ENCODE measurements around the gene ELAVL2. TPM values are rescaled to one million over a fixed set of nuclear protein-coding genes. Genes with fewer than 3 reads are reported as not detected.

Gene ELAVL2
- total RNA-seq, 4 donors from 2014 or later, result not detected

DNA sequence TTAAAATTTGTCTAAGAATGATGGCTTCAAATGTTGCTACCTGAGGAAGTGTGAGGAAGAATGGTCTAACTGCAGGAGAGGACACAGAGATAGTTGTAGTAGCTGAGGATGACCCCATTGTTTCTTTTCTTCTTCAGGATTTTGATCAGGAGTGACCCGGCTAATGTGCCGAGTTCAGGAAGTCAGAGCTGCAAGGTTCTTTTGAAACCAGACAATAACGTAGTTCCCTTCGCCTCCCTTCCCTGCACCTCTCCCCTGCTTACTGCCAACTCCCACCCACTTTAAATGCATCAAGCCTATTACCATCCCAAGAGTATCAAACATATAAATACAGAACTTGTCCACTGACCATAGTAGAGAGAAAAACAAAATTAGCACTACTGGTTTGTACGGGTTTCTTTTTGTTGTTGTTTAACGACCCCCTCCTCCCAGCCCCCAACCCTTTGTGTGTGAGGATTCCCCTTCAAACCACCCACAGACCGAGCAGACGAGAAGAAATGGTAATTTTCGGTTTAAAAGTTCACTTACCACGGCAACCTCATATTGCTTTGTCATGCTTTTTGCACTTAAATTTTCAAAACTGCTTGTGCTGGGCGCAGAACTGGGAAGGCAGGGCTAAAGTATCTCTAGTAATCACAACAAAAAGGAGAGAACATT is 23.5 kb upstream of the ELAVL2 start:
- TF ChIP-seq POLR2A (IDR thresholded peaks at IDR 0.05), result no peak
- TF ChIP-seq CTCF (IDR thresholded peaks at IDR 0.05), result no peak
- no peak overlapping the region for H3K4me3 ChIP-seq
- DNase-seq, result no peak
- H3K9me3 ChIP-seq, result no peaks in the 10 kb centered on the region
- H3K27me3 ChIP-seq, result no peaks in the 10 kb centered on the region
- H3K27ac ChIP-seq, result no peak overlapping the region
- no peaks in the 10 kb centered on the region for H3K4me1 ChIP-seq
- no peaks in the 10 kb centered on the region for H3K36me3 ChIP-seq

GRCh38 chr9:23842565-23843129 is 16.6 kb upstream of the ELAVL2 start:
- Histone ChIP-seq H3K9me3 (no peaks in the 10 kb centered on the region), H3K4me1 (no peaks in the 10 kb centered on the region), H3K27me3 (no peaks in the 10 kb centered on the region), H3K4me3 (no peak overlapping the region), H3K27ac (no peak overlapping the region), H3K36me3 (no peaks in the 10 kb centered on the region)
- no peak for DNase-seq
- TF ChIP-seq POLR2A (IDR thresholded peaks at IDR 0.05) (no peak), CTCF (IDR thresholded peaks at IDR 0.05) (no peak)

DNA sequence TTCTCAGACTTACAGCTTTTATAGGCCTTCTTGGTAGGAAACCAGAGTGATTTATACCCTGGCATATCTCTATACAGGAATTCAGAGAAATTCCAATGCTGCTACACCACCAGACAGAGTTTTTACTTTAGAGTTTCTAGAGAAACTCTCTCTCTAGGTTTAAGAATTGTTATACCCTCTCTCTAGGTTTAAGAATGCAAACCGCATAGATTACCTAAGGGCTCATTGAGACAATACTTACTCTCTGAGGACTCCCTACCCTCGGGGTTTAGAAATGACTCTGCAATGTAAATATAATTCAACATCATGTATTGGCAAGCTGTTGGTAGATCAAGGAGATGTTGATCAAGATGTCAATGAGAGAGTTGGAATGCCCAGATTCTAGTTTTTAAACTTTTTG is 15.3 kb upstream of the ELAVL2 start:
- no peak for TF ChIP-seq POLR2A (IDR thresholded peaks at IDR 0.05)
- Histone ChIP-seq H3K4me1 (no peaks in the 10 kb centered on the region), H3K27me3 (no peaks in the 10 kb centered on the region), H3K9me3 (no peaks in the 10 kb centered on the region), H3K36me3 (no peaks in the 10 kb centered on the region), H3K4me3 (no peak overlapping the region), H3K27ac (no peak overlapping the region)
- DNase-seq, result no peak

- DNase-seq, result no peak
- no peaks in the 10 kb centered on the region for H3K4me1 ChIP-seq
- H3K27ac ChIP-seq, result no peak overlapping the region
- H3K4me3 ChIP-seq, result no peak overlapping the region
- TF ChIP-seq POLR2A (IDR thresholded peaks at IDR 0.05) (no peak), CTCF (IDR thresholded peaks at IDR 0.05) (no peak)
- no peaks in the 10 kb centered on the region for H3K9me3 ChIP-seq
- H3K36me3 ChIP-seq, result no peaks in the 10 kb centered on the region
- H3K27me3 ChIP-seq, result no peaks in the 10 kb centered on the region
These were observed 11.0 kb upstream of the ELAVL2 start for GRCh38 chr9:23837038-23837437.

DNA sequence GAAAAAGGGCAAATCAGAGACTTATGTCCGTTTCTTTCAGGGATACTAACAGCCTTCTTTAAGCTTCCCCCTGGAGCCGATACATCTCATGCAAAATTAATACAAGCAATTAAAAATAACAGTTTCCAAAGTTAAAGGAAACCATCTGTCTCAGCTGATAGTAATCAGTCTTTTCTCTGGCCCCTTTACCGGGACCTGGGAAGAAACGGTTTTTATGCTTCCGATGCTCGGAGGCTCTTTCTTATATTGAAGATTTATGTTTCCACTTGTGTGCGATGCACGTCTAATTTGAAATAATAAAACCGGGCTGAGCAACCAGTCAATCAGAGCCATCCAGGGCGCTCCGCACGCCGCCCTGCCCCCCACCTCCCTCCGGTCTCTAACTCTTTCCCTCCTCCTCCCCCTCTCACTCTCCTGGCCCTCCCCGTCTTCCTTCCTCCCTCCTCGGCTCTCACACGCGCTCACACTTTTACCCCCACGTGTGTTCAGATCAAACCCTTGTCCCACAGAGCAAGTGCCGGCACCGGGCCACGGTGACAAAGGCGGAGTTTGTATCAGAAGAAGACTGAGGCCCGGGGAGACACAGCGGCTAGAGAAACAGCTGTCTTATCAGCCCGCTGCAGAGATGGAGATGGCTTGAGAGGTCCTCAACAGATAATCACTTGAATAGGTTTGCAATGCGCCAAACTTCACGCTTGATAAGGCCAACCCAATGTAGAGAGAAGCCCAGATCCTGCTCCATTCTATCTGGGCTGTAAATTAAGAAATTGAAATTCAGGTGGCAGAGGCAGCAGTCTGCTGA is 5.1 kb upstream of the ELAVL2 start:
- Histone ChIP-seq H3K4me1 (no peaks in the 10 kb centered on the region), H3K27me3 (no peaks in the 10 kb centered on the region), H3K36me3 (no peaks in the 10 kb centered on the region), H3K4me3 (no peak overlapping the region), H3K9me3 (no peaks in the 10 kb centered on the region), H3K27ac (no peak overlapping the region)
- no peak for DNase-seq
- TF ChIP-seq CTCF (IDR thresholded peaks at IDR 0.05), result no peak
- TF ChIP-seq POLR2A (IDR thresholded peaks at IDR 0.05), result no peak

DNA sequence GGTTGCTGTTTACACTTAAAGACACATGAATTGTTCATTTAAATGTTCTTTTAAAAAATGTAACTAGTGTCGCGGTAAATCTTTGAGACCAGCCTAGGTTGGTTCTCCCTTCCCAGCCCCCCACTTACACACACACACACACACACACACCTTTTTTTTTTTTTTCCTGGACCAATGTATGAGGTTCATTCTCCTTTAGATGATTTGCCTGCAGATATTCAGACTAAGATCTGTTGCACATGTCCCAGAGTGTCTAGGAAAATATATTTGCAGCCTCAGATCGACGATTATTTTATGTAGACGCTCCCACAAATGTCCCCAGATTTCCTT is 4.4 kb upstream of the ELAVL2 start:
- Histone ChIP-seq H3K9me3 (no peaks in the 10 kb centered on the region), H3K4me1 (peaks cover 0 to under 1% (median 0%) of the 10 kb centered on the region in 4 donors), H3K27ac (no peak overlapping the region), H3K27me3 (no peaks in the 10 kb centered on the region), H3K36me3 (no peaks in the 10 kb centered on the region), H3K4me3 (no peak overlapping the region)
- TF ChIP-seq POLR2A (IDR thresholded peaks at IDR 0.05) (no peak), CTCF (IDR thresholded peaks at IDR 0.05) (no peak)
- DNase-seq, result no peak

All from Peyer's patch (tissue), 4 donors.